ENCODE results near the gene TMEM50A. TPM values are rescaled to one million over a fixed set of nuclear protein-coding genes. Genes with fewer than 3 reads are reported as not detected.
"Not testable (repeated sequence)": the region's sequence is repeated elsewhere in the genome, so short reads cannot be mapped to it uniquely, and the experiment has no call there.

The TMEM50A gene
- total RNA-seq, 1 donor from 2014 or later, result 117 TPM

DNA sequence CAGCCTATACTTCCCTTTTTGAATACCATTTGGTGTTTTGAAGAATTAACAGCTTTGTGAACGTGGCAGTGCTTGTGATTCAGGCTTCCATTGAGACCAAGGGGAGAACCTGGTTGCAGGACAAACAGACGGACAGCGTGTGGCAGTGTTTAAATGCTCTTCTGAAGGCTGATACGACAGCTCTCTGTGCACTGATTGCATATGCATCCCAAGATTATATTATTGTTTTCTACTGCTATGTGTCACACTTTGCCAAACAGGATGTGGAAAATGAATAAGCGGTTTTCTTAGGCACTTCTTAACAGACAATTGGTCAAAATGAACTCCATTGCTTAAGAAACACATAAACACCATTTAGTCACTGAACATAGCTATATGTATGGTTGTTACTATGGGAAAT, 8.2 kb upstream of the TMEM50A start:
- not testable (repeated sequence) for DNase-seq (ENCODE audit: low read depth)

DNA sequence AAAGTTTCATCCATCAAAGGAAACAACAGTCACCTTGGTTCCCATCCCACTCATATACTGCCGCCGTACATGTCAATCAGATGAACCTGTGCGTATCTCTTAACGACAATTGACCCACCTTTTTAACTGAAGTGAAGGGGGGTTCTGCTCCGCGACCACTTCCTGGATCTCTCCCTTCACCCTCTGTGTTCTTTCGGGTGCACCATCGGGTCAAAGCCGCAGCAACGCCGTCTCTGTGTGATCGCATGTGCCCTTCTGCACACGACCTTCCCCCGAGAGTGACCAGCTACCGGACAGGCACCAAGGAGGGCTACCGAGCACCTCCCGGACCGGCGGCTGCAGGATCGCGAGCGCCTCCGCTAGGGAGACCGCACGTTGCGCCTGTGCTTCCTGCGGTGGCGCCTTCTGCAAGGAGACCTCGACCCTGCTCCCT, 1.2 kb upstream of the TMEM50A start:
- DNase-seq (ENCODE audit: low read depth), result not testable (repeated sequence)

DNA sequence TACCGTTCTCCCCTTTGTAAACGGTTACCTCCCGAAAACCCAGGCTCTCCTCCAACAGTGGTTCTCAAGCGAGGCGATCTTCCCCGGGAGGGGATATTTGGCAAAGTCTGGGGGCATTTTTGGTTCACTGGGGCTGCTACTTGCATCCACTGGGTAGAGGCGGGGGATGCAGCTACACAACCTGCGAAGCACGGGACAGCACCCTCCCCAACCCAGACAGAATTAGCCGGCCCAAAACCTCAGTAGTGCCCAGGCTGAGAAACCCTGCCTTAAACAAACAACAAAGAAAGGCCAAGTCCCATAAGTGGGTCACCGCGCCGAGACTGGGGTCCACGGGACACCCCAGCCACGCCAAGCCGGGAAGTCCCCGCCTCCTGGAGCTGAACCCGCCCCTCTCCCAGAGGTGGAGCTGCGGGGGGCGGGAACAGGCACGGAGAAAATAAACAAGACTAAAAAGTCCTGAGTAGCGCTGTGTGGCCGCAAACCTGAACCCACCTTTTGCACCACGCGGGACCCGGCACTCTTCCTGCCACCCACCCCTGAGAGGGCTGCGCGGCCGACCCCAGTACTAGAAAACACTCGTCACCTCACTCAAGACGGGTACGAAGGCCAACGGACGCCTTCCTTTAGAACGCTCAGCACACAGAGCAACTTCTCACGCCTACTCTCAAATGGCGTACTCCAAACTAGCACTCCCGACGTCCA, 499 bp upstream of the TMEM50A start:
- not testable (repeated sequence) for DNase-seq (ENCODE audit: low read depth)

DNA sequence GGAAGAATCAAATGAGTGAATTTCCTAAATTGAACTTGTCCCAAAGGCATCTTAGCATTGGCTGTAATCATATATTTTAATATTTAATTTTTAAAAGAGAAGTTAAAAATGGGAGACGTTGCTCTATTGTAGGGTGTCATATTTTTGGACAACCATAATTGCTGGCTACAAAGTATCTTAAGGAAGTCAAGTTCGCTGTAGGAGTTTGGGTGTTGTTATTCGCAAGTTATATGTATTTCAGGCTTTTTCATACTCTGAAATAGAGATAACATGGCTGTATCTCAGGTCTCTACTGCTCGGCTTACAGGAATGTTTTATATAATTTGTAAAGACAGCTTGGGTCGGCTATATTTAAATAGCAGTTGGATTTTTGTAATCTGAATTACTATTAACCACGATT, 852 bp downstream of the TMEM50A start:
- no peak for DNase-seq (ENCODE audit: low read depth)

DNA sequence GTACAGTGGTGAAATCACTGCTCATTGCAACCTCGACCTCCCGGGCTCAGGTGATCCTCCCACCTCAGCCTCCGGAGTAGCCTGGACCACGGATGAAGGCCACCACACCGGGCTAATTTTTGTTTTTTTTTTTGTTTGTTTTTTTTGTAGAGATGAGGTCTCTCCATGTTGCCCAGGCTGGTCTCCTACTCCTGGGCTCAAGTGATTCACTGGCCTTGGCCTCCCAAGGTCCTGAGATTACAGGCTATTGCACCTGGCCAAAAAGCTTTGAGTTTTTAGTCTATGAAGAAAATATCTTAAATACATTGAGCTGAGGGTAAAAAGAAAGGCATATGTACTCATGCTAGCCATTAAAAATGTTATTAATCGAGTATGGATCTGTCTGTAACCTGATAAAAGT, 3.6 kb downstream of the TMEM50A start:
- no peak for DNase-seq (ENCODE audit: low read depth)

DNA sequence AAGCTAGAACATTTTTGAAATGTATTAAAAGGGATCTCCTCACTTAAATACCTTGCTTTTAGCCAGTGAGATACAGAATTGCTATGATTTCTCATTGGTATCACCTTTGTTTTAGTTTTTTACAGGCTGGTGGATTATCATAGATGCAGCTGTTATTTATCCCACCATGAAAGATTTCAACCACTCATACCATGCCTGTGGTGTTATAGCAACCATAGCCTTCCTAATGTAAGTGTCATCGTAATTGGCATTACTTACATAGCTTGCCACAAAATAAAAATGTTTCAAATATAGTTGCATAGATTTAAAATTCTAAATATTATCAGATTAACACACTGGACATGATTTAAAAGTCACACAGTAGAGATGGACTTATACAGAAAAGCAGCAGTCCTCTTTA, 4.7 kb downstream of the TMEM50A start:
- peak; percentile 61 for DNase-seq (ENCODE audit: low read depth)

DNA sequence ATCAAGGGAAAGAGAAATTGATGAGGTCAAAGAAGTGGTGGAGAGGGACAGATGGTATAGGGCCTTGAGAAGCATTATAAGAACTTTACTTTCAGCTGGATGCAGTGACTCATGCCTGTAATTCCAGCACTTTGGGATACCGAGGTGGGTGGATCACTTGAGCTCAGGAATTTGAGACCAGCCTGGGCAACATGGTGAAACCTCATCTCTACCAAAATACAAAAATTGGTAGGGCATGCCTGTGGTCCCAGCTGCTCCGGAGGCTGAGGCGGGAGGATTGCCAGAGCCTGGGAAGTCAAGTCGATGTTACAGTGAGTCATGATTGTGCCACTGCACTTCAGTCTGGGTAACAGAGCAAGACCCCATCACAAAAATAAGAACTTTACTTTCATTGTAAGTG, 5.7 kb downstream of the TMEM50A start:
- DNase-seq (ENCODE audit: low read depth), result peak; percentile 96

DNA sequence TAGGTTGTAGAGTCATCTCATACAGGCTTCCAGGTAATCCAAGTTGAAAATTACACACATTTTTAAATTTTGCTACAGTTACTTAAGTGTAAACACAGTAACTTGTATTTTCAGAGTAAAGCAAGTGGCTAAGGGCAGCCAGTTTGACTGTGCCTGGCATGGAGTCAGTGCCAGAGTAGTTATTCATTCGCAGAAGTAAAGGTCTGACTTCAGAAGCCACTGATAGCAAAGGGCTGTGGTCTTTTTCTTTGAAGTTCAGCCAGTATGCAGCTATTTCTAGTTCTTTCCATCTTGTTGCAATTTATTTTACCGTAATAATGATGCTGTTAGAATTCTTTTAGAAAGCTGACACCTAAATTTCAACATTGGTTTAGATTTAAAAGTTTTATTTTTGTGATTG, 9.4 kb downstream of the TMEM50A start:
- no peak for DNase-seq (ENCODE audit: low read depth)

DNA sequence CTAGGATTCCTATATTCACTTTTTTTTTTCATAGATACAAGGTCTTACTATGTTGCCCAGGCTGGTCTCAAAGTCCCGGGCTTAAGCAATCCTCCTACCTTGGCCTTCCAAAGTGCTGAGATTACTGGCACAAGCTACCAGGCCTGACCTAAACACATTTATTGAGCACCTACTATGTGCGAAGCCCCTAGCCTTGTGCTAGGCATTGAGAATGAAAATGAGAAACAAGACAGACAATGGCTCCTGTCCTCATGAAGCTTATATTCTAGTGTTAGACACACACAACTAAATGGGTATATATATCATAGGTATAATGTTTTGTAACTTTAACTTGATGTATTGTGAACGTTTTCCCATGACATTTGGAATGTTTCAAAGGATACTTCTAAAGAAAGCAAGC, 11.5 kb downstream of the TMEM50A start:
- DNase-seq (ENCODE audit: low read depth), result no peak

DNA sequence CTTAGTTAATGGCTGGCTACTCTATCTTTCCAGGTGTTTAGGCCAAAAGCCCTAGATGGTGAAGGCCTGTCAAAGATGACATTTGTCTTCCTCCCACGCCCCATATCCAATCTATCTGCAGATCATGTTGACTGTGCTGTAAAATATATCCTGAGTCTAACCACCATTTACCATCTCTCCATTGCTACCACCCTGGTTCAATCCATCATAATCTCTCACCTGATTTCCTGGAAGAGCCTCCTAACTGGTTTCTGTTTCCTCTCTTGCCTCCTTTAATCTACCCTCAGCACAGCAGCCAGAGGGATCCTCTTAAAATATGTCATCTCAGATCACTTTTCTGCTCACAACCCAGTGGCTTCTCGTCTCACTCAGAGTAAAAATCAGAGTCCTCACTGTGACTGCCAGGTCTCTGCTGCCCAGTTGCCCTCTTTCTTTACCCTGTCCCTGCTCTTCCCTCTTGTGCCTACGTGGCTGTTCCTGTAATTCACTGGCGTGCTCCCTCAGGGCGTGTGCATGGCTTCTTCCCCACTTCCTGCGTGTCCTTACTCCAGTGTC, 17.8 kb downstream of the TMEM50A start:
- no peak for DNase-seq (ENCODE audit: low read depth)

DNA sequence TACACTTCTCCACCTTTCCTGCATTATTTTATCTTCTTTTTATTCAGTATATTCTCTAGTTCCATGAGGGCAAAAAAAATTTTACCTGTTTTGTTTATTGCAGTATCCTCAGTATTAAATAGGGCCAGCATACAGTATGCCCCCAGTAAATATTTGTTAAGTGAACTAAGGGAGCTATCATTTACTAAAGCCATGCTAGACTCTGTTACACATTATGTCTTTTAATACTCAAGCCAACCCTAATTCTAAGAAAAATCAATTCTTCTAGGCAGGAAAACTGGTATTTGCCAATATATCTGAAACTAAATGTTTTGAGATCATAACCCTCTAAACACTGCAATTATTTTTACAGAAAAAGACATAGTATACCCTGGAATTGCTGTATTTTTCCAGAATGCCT, 18.3 kb downstream of the TMEM50A start:
- no peak for DNase-seq (ENCODE audit: low read depth)

DNA sequence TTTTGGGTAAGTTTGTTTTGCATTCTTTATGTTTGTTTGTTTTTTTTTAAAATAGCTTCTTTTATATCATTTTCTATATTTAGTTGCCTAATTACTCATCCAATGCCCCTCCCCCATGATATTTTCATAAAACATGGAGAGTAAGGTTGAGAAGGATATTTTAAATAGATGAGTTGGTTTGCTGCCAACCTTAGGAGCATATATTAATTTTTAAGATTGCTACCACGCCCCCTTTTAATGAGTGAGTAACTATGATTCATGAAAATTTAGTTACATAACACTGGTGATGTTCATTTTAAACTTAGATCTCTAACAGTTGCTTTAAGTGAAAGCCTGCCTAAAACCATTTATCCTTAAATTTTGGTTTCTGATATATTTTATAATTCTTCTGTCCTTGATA, 18.7 kb downstream of the TMEM50A start:
- DNase-seq (ENCODE audit: low read depth), result no peak

DNA sequence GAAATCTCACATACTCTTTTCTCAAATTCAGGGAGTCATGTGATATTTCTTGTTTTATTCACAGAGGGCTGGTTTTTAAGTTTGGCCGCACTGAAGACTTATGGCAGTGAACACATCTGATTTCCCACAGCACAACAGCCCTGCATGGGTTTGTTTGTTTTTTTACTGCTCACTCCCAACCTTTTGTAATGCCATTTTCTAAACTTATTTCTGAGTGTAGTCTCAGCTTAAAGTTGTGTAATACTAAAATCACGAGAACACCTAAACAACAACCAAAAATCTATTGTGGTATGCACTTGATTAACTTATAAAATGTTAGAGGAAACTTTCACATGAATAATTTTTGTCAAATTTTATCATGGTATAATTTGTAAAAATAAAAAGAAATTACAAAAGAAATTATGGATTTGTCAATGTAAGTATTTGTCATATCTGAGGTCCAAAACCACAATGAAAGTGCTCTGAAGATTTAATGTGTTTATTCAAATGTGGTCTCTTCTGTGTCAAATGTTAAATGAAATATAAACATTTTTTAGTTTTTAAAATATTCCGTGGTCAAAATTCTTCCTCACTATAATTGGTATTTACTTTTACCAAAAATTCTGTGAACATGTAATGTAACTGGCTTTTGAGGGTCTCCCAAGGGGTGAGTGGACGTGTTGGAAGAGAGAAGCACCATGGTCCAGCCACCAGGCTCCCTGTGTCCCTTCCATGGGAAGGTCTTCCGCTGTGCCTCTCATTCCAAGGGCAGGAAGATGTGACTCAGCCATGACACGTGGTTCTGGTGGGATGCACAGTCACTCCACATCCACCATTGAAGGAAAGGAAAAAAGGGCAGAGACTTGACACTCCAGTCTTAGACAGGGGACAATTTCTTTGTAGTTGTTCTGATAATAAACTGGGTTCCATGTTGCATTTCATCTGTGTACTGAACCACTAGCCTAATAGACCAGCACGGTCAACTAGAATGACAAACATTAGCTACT, 22.8 kb downstream of the TMEM50A start:
- DNase-seq (ENCODE audit: low read depth), result peak; percentile 70

DNA sequence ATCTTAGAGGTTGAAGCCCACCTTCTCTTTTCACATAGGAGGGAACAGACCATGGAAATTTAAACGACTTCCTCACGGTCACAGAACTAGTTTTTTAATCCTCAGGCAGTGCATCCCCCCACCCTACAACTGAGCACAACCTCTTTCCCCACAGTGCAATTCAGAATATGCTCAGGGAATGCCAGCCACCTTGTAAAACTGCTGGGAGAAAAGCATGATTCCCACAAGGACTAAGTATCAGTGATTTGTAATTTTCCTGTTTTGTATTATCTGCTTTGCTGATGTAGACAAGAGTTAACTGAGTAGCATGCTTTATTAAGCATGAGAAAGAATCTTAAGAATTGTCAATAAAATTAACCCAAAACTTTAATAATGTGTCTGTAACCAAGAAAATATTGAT, 23.8 kb downstream of the TMEM50A start:
- no peak for DNase-seq (ENCODE audit: low read depth)

DNA sequence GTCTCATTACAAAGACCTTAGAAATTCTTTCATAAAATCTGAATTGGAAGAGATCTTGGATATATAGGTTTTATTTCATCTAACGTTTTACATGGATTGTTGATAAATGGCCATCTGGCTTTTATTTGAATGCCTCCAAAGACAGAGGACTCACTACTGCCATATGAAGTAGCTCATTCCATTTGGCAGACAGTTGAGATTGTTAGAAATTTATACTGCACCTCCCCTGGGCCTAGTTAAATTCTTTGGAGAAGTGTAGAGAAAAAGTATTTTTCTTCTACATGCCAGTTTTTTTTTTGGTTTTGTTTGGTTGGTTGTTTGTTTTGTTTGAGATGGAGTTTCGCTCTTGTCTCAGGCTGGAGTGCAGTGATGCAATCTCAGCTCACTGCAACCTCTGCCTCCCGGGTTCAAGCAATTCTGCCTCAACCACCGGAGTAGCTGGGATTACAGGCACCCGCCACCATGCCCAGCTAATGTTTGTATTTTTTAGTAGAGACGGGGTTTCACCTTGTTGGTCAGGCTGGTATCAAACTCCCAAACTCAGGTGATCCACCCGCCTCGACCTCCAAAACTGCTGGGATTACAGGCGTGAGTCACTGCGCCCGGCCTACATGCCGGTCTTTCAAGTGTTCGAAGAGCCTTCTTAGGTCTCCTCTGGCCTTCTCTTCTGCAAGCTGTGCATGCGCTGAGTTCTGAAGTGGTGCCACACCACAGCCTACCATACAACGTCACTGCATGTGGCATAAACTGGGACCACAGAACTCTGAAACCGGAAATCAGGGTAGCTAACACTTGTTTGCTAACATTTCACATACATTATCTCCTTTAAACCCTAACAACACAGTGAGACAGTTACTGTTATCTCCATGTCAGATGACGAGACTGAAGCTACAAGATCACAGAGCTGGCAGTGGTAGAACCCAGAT, 24.8 kb downstream of the TMEM50A start:
- not testable (repeated sequence) for DNase-seq (ENCODE audit: low read depth)

DNA sequence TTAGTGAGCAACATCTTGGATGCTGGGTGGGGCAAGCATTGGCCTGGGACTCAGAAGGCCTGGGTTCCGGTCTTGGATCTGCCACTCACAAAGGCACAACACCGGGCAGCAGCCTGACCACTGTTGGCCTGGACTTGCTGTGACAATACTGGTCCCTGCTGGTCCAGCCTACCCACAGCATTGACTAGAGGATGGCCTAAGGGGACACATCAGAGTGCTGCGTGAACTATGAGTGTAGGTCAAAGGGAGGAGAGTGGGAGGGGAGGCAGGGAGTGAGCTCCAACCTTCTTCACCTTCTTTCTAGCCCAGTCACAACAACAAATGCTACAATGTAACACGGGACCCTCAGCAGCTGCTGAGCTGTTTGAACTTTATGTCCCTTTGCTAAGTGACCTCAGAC, 31.1 kb downstream of the TMEM50A start:
- no peak for DNase-seq (ENCODE audit: low read depth)

DNA sequence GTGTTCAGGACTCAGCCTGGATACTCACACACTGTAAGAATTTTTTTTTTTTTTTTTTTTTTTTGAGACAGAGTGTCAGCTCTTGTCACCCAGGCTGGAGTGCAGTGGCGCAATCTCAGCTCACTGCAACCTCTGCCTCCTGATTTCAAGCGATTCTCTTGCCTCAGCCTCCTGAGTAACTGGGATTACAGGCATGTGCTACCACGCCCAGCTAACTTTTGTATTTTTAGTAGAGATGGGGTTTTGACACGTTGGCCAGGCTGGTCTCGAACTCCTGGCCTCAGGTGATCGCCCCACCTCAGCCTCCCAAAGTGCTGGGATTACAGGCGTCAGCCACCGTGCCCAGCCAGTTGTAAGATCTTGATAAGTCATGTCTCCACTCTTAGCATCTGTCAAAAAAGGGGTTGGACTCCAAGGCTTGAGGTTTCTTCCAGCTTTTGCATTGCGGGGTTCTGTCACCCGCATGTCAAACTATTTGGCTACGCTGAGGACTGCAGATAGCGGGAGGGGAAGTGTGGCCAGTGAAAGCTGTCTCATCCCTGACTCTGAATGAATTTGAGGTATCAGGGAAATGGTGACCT, 31.6 kb downstream of the TMEM50A start:
- DNase-seq (ENCODE audit: low read depth), result not testable (repeated sequence)

DNA sequence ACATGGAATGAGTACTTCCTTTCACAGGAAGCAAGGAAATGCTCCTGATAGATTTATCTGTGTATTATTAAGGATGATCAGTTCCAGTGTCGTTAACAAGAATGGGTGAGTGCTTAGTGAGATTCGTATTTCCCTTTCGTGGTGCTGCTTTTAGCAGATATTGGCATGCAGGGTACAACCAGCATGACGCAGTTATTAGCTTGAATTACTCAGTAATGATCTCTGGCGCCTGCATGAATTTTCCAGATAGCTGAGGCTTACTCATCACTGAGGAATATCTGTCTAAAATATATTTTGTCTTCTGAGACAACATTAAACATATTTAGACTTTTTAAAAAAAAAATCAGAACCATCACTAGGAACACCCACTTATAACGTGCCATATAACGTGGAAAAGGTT, 33.6 kb downstream of the TMEM50A start:
- DNase-seq (ENCODE audit: low read depth), result not testable (repeated sequence)

DNA sequence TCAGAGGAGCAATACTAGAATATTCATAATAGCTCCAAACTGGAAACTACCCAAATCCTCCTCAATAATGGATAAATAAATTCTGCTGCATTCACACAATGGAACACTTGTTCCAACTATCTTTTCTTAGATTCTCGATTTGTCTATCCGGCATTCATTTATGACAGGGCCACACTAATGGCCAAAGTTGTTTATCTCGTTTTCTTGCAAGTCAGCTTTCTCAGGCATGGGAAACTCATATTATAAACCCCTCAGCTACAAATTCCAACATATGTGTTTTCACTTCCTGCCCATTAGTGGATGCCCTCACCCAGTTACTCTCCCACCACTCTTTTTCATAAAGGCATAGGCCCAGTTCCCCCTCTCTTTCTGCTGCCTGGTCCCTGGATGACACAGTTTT, 40.2 kb downstream of the TMEM50A start:
- not testable (repeated sequence) for DNase-seq (ENCODE audit: low read depth)

DNA sequence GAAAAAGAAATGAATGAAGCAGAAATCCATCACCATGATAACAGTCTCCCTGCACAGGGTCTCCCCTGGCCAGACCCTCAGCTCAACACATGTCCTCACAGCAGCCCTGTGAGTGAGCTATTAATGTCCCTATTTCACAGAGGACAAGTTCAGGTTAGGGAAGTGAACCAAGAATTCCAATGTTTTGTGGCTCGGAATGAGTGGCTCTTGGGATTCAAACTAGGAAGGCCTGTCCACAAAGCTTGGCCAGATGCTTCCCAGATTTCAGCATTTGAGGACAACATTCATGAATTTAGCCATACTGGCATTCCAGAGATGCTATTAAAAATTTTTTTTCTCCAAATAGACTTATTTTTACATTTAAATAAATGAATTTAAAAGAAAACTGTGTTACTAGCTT, 44.4 kb downstream of the TMEM50A start:
- DNase-seq (ENCODE audit: low read depth), result peak; percentile 30

DNA sequence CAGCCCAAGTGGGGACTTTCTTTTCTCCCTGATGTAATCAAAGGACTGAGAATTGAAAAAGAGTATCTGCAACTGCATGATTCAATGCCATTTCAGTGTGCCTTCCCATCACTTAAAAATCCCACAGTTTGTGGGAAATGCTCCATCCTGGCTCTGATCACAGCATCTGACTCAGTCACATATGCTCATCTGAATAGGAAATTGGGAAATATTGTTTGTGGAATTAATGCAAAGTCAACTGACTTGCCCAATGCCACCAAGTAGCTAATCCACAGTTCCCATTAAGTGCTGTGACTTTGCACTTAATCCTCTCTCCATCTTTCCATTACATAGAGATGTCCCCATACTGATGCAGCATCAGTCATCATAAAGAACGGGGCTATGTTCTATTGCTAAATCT, 45.0 kb downstream of the TMEM50A start:
- peak; percentile 33 for DNase-seq (ENCODE audit: low read depth)
